OCI-LY7 (cell line): ENCODE measurements around the gene INF2.
A peak's percentile ranks its signal among the peaks of the same experiment; 100 is the strongest.

Source experiments
- CTCF ChIP-seq: fragments of 200-600 bp; sonication (generic); conservative IDR thresholded peaks from 2 replicates; pipeline ENCODE4 v1.5.1; 2014; ENCODE audit warnings: mild to moderate bottlenecking, antibody characterized with exemption, low read length, moderate library complexity, mixed read lengths
- EZH2phosphoT487 ChIP-seq: fragments of 200-600 bp; sonication (generic); IDR thresholded peaks from 2 replicates; pipeline ENCODE4 v1.6.1; 2018; ENCODE audit warnings: low read depth, borderline replicate concordance, mild to moderate bottlenecking, mixed run types, antibody characterized with exemption, low read length, moderate library complexity, mixed read lengths

- peak; percentile 34 for TF ChIP-seq CTCF
- no peak for TF ChIP-seq EZH2phosphoT487
These were observed 7.7 kb upstream of the INF2 start for GRCh38 chr14:104681689-104682074.
